NOMO-1 treated with dmso at 0.1 percent for 144 hours (cell line): ENCODE measurements around the gene TMEM178A.

Experiments used
- DNase-seq: peaks from one replicate; lab custom pipeline; 2025; ENCODE audit not compliant: unreplicated experiment; lab: John Stamatoyannopoulos, UW

TMEM178A gene

DNA sequence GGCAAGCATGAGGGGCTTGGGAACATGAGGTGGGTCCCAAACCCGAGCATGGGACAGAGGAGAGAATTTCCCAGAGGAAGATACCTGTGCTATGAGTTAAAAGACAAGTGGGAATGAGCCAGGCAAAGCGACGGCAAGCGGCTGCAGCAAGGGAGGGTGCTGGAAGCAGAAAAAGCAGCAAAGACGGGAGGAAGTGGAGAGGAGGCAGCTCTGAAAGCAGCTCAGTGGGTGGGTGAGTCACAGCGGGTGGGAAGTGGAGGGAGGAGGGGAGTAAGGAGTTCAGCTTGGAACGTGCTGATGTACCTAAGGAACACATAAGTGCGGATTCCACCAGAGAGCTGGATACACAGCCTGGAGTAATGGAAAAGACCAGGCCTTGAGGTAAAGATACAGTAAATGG lies 71.9 kb downstream of the TMEM178A start:
- DNase-seq, result no peak

DNA sequence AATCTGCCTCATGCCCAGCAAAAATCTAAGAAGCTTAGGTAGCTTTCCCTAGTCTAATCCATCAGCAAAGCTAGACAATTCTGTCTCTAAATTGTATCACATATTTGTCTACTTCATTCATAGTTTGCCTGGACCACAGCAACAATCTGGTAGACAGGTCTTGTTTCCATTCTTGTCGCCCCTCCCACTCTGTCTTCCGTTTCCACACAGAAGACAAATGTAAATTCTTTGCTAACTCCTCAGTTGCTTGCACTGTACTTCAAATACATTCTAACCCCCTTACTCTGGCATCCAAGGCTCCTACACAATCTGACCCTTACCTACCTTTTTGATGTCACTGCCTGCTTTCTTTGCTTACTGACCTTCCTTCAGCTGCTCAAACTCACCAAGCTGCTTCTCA lies 73.2 kb downstream of the TMEM178A start:
- no peak for DNase-seq

DNA sequence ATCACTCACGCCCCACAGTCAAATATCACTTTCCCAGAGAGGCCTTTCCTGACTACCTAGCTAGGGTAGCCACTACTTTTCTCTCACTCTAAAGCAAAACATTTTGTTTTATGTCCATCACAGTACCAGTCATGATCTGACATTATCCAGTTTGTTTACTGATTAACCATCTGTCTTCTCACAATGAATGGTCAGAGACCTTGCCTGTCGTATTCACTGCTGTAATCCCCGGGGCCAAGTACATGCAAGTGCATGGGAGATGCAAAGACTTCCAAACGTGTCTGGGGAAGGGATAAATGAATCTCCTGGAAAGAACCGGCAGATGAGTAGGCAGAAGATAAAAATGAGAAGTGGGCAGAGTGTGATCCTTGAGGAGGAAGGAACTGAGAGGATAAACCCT lies 73.7 kb downstream of the TMEM178A start:
- no peak for DNase-seq

DNA sequence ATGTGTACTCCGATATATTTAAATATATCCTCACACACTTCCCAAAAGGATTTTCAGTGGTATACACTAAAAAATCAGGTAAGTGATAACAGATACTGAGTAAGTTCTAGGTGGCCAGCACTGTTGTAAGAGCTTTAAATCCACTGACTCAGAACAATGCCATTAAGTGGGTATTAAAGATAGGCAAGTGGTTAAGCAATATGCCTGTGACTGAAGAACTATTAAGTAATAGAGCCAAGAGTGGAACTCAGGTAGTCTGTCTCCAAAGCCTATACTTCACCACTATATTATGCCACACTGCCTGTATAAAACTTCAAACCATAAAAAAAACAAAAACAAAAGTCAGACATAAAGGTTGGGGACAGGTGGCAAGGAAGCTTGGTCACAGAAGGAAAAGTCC lies 76.2 kb downstream of the TMEM178A start:
- no peak for DNase-seq

DNA sequence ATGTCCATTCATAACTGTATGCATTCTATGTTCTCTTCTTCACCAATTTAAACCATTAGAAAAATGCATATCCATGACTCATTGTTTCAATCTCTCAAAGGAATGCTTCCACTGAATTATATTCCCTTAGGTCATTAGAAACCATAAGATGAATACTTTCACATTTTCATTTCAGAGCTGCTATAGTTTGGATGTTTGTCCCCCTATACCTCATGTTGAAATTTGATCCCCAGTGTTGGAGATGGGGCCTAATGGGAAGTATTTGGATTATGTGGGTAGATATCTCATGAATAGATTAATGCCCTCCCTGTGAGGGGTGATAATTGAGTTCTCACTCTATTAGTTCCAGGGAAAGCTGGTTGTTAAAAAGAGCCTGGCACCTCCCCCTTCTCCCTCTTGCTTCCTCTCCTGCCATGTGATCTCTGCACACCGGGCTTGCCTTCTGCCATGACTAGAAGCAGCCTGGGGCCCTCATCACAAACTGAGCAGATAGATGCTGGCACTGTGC lies 77.6 kb downstream of the TMEM178A start:
- DNase-seq, result no peak

DNA sequence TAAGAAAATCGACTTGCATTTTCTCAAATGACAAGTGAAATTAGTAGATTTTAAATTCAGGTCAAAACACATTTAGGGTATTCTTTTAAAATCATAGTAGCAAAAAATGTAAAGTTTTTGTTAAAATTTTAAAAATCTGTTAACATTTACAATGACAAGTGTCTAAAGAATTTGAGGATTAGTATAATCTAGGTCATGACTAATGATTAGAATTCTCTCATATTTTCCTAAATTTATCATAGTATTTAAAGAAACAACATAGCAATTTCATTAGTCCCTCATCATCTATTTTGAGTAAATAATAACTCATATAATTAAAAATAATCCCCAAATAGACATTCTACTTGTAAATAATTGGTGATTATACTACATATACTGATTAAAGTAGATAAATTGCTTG lies 89.7 kb downstream of the TMEM178A start:
- no peak for DNase-seq

DNA sequence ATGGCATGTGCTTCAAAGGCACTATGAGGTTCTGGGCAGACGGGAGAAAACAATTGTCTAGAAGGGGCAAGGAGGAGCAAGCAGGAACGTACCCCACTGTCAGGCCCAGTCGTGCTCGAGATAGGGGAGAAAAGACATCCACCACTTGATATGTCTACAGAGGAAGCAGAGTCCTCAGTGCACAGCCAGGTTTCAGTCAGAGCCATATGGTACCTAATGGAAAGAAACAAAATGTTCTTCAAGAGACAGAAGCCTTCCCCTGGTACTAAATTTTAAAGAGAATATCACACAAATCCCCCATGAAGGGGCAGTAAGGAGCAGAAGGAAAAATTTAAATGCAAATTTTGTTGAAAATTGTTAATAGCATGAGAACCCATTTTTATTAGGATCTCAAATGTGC lies 91.4 kb downstream of the TMEM178A start:
- no peak for DNase-seq

DNA sequence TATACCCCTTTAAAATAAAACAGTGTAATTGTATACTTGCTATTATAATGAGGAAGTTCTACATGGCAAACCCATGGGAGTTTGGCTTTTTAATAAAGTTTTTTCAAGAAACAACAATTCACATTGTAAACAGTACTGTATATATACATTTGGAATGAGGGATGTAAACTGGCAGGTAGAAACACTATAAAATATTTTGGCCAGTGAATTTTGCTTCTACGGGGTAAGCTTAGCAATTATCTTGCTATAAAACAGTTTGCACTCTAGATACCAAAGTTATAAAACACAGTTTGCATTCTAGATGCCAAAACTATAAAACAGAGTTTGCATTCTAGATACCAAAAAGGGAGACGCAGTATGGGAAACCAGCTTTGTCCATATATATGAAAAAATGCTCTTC lies 96.7 kb downstream of the TMEM178A start:
- DNase-seq, result no peak
